ENCODE measurements around the gene SELPLG. TPM values are rescaled to one million over a fixed set of nuclear protein-coding genes. Genes with fewer than 3 reads are reported as not detected.

Gene SELPLG
- total RNA-seq, 1 donor from 2014 or later = 5.8 TPM

- Histone ChIP-seq H2AFZ (ENCODE audit: low read depth, low read length) (no peak overlapping the region), H3K4me2 (ENCODE audit: low read length) (no peak overlapping the region), H3K4me3 (ENCODE audit: insufficient read depth, low read depth, low read length) (no peak overlapping the region), H3K9me3 (ENCODE audit: insufficient read depth, low read depth, low read length) (no peaks in the 10 kb centered on the region), H3K36me3 (ENCODE audit: insufficient read depth, low read length) (no peaks in the 10 kb centered on the region), H4K20me1 (ENCODE audit: insufficient read depth, low read length) (no peaks in the 10 kb centered on the region), H3K9ac (ENCODE audit: low read length) (no peak overlapping the region), H3K27ac (ENCODE audit: low read depth, low read length) (no peak overlapping the region), H3K4me1 (ENCODE audit: insufficient read depth, low read length) (no peaks in the 10 kb centered on the region), H3K79me2 (ENCODE audit: insufficient read depth, low read length) (no peaks in the 10 kb centered on the region), H3K27me3 (ENCODE audit: insufficient read depth, low read length) (no peaks in the 10 kb centered on the region)
- no peak for DNase-seq (ENCODE audit: low read depth)
- TF ChIP-seq EZH2 (IDR thresholded peaks at IDR 0.05; ENCODE audit: insufficient read depth, low read length) (no peak), CTCF (IDR thresholded peaks at IDR 0.05; ENCODE audit: insufficient read depth, low read depth, low read length) (no peak)
- H3K36me3 Mint-ChIP-seq (ENCODE audit: low read depth, unreplicated experiment) = no peaks in the 10 kb centered on the region
- H3K4me3 Mint-ChIP-seq (ENCODE audit: unreplicated experiment) = no peak overlapping the region
- H3K27ac Mint-ChIP-seq (ENCODE audit: unreplicated experiment) = no peak overlapping the region
- no peaks in the 10 kb centered on the region for H3K9me3 Mint-ChIP-seq (ENCODE audit: unreplicated experiment)
- peaks cover 19% of the 10 kb centered on the region for H3K4me1 Mint-ChIP-seq (ENCODE audit: low read depth, unreplicated experiment)
- FAIRE-seq = no peak
- peaks cover under 1% of the 10 kb centered on the region for H3K27me3 Mint-ChIP-seq (ENCODE audit: low read depth, unreplicated experiment)
These were observed 47.8 kb downstream of the SELPLG start for GRCh38 chr12:108585864-108586263.

- no peaks in the 10 kb centered on the region for H4K20me1 ChIP-seq (ENCODE audit: insufficient read depth, low read length)
- no peaks in the 10 kb centered on the region for H3K79me2 ChIP-seq (ENCODE audit: insufficient read depth, low read length)
- no peak overlapping the region for H2AFZ ChIP-seq (ENCODE audit: low read depth, low read length)
- H3K36me3 ChIP-seq (ENCODE audit: insufficient read depth, low read length) = no peaks in the 10 kb centered on the region
- H3K9me3 Mint-ChIP-seq (ENCODE audit: unreplicated experiment) = no peaks in the 10 kb centered on the region
- no peaks in the 10 kb centered on the region for H3K27me3 ChIP-seq (ENCODE audit: insufficient read depth, low read length)
- FAIRE-seq (no peak), DNase-seq (ENCODE audit: low read depth) (no peak)
- H3K4me1 ChIP-seq (ENCODE audit: insufficient read depth, low read length) = no peaks in the 10 kb centered on the region
- no peaks in the 10 kb centered on the region for H3K27me3 Mint-ChIP-seq (ENCODE audit: low read depth, unreplicated experiment)
- no peak overlapping the region for H3K9ac ChIP-seq (ENCODE audit: low read length)
- no peak overlapping the region for H3K4me3 ChIP-seq (ENCODE audit: insufficient read depth, low read depth, low read length)
- H3K27ac ChIP-seq (ENCODE audit: low read depth, low read length) = no peak overlapping the region
- no peak overlapping the region for H3K4me3 Mint-ChIP-seq (ENCODE audit: unreplicated experiment)
- H3K9me3 ChIP-seq (ENCODE audit: insufficient read depth, low read depth, low read length) = no peaks in the 10 kb centered on the region
- no peaks in the 10 kb centered on the region for H3K36me3 Mint-ChIP-seq (ENCODE audit: low read depth, unreplicated experiment)
- peaks cover 27% of the 10 kb centered on the region for H3K4me1 Mint-ChIP-seq (ENCODE audit: low read depth, unreplicated experiment)
- TF ChIP-seq CTCF (IDR thresholded peaks at IDR 0.05; ENCODE audit: insufficient read depth, low read depth, low read length) (no peak), EZH2 (IDR thresholded peaks at IDR 0.05; ENCODE audit: insufficient read depth, low read length) (no peak)
- no peak overlapping the region for H3K27ac Mint-ChIP-seq (ENCODE audit: unreplicated experiment)
- no peak overlapping the region for H3K4me2 ChIP-seq (ENCODE audit: low read length)
These were observed 49.1 kb downstream of the SELPLG start for GRCh38 chr12:108584456-108585065.

GRCh38 chr12:108583991-108584390, 49.7 kb downstream of the SELPLG start:
- Histone ChIP-seq H3K4me1 (ENCODE audit: insufficient read depth, low read length) (no peaks in the 10 kb centered on the region), H3K27ac (ENCODE audit: low read depth, low read length) (no peak overlapping the region)
- TF ChIP-seq EZH2 (IDR thresholded peaks at IDR 0.05; ENCODE audit: insufficient read depth, low read length) (no peak), CTCF (IDR thresholded peaks at IDR 0.05; ENCODE audit: insufficient read depth, low read depth, low read length) (no peak)

More at GRCh38 chr12:108583991-108584390, 49.7 kb downstream of the SELPLG start:
- no peak overlapping the region for H3K9ac ChIP-seq (ENCODE audit: low read length)
- no peaks in the 10 kb centered on the region for H3K27me3 ChIP-seq (ENCODE audit: insufficient read depth, low read length)
- DNase-seq (ENCODE audit: low read depth) = no peak
- Mint-ChIP-seq H3K4me1 (ENCODE audit: low read depth, unreplicated experiment) (peaks cover 29% of the 10 kb centered on the region), H3K36me3 (ENCODE audit: low read depth, unreplicated experiment) (no peaks in the 10 kb centered on the region), H3K27me3 (ENCODE audit: low read depth, unreplicated experiment) (no peaks in the 10 kb centered on the region), H3K9me3 (ENCODE audit: unreplicated experiment) (peaks cover 1% of the 10 kb centered on the region), H3K27ac (ENCODE audit: unreplicated experiment) (no peak overlapping the region), H3K4me3 (ENCODE audit: unreplicated experiment) (no peak overlapping the region)
- no peaks in the 10 kb centered on the region for H3K79me2 ChIP-seq (ENCODE audit: insufficient read depth, low read length)
- H3K4me2 ChIP-seq (ENCODE audit: low read length) = no peak overlapping the region
- no peak overlapping the region for H2AFZ ChIP-seq (ENCODE audit: low read depth, low read length)
- no peak for FAIRE-seq
- H4K20me1 ChIP-seq (ENCODE audit: insufficient read depth, low read length) = no peaks in the 10 kb centered on the region
- no peaks in the 10 kb centered on the region for H3K9me3 ChIP-seq (ENCODE audit: insufficient read depth, low read depth, low read length)
- H3K4me3 ChIP-seq (ENCODE audit: insufficient read depth, low read depth, low read length) = no peak overlapping the region
- no peaks in the 10 kb centered on the region for H3K36me3 ChIP-seq (ENCODE audit: insufficient read depth, low read length)

Data from astrocyte (in vitro differentiated cells and primary cell).